Measurements from ENCODE around the gene UNC45A. TPM values are rescaled to one million over a fixed set of nuclear protein-coding genes. Genes with fewer than 3 reads are reported as not detected.
"Not testable (repeated sequence)": the region's sequence is repeated elsewhere in the genome, so short reads cannot be mapped to it uniquely, and the experiment has no call there.

UNC45A gene
- total RNA-seq, 8 experiments from 2014 or later, result 25.8 to 65.6 (median 35.1) TPM

- WGBS, 10 experiments, result 92 to 100% (median 96%) methylated on average over 2 to 14 of the region's 28 CpGs; no CpG with 5 or more reads in 4 of the 10 experiments
- Histone ChIP-seq H3K4me3 (no peak overlapping the region), H3K27ac (no peak overlapping the region), H3K4me1 (replicated peaks in 1 of 2) (peaks cover 8 to 14% of the 10 kb centered on the region in 2 donors)
- in situ Hi-C loops (cut with MboI; ENCODE audit: low pct_unique_long_range_greater_than_20kb in 2 of 9, low sequenced_read_pairs in 9 of 9, unreplicated experiment in 9 of 9), result no loop called here
- ATAC-seq (replicated peaks in 6 of 8), result no peak
Measured at GRCh38 chr15:90905306-90906180, 29.5 kb upstream of the UNC45A start.

- H3K27ac ChIP-seq, result no peak overlapping the region
- H3K4me3 ChIP-seq, result no peak overlapping the region
- in situ Hi-C loops (cut with MboI; ENCODE audit: low pct_unique_long_range_greater_than_20kb in 2 of 9, low sequenced_read_pairs in 9 of 9, unreplicated experiment in 9 of 9), result no loop called here
- WGBS, 10 experiments, result 87 to 100% (median 94%) methylated on average over 2 to 3 of the region's 11 CpGs; no CpG with 5 or more reads in 4 of the 10 experiments
- no peak for ATAC-seq (replicated peaks in 6 of 8)
- peaks cover 8 to 14% of the 10 kb centered on the region in 2 donors for H3K4me1 ChIP-seq (replicated peaks in 1 of 2)
Measured at GRCh38 chr15:90906181-90906849, 28.8 kb upstream of the UNC45A start.

GRCh38 chr15:90907051-90907660 lies 27.9 kb upstream of the UNC45A start:
- no peak for ATAC-seq (replicated peaks in 6 of 8)
- WGBS, 10 experiments, result 65 to 96% (median 82%) methylated on average over 1 to 5 of the region's 15 CpGs; no CpG with 5 or more reads in 5 of the 10 experiments
- Histone ChIP-seq H3K4me1 (replicated peaks in 1 of 2) (peaks cover 5 to 8% of the 10 kb centered on the region in 2 donors), H3K4me3 (no peak overlapping the region), H3K27ac (no peak overlapping the region)
- in situ Hi-C loops (cut with MboI; ENCODE audit: low pct_unique_long_range_greater_than_20kb in 2 of 9, low sequenced_read_pairs in 9 of 9, unreplicated experiment in 9 of 9), result no loop called here

GRCh38 chr15:90907838-90908507 lies 27.1 kb upstream of the UNC45A start:
- WGBS, 10 experiments, result 72 to 100% (median 89%) methylated on average over 1 to 8 of the region's 9 CpGs
- Histone ChIP-seq H3K4me3 (no peak overlapping the region), H3K4me1 (replicated peaks in 1 of 2) (peaks cover 5 to 8% of the 10 kb centered on the region in 2 donors), H3K27ac (no peak overlapping the region)
- in situ Hi-C loops (cut with MboI; ENCODE audit: low pct_unique_long_range_greater_than_20kb in 2 of 9, low sequenced_read_pairs in 9 of 9, unreplicated experiment in 9 of 9), result no loop called here
- ATAC-seq (replicated peaks in 6 of 8), result no peak

GRCh38 chr15:90909449-90909848 lies 25.6 kb upstream of the UNC45A start:
- WGBS, 10 experiments, result 60 to 100% (median 88%) methylated on average over 1 to 7 of the region's 11 CpGs; no CpG with 5 or more reads in 2 of the 10 experiments
- ATAC-seq (replicated peaks in 6 of 8); H3K4me3 ChIP-seq; H3K27ac ChIP-seq; in situ Hi-C loops (cut with MboI; ENCODE audit: low pct_unique_long_range_greater_than_20kb in 2 of 9, low sequenced_read_pairs in 9 of 9, unreplicated experiment in 9 of 9); H3K4me1 ChIP-seq (replicated peaks in 1 of 2): not testable (repeated sequence)

- Histone ChIP-seq H3K27ac (no peak overlapping the region), H3K4me1 (replicated peaks in 1 of 2) (no peaks in the 10 kb centered on the region), H3K4me3 (no peak overlapping the region)
- WGBS, 10 experiments, result 94 to 100% (median 99%) methylated on average over 3 to 5 of the region's 8 CpGs; no CpG with 5 or more reads in 6 of the 10 experiments
- in situ Hi-C loops (cut with MboI; ENCODE audit: low pct_unique_long_range_greater_than_20kb in 2 of 9, low sequenced_read_pairs in 9 of 9, unreplicated experiment in 9 of 9), result no loop called here
- ATAC-seq (replicated peaks in 6 of 8), result no peak
Measured at GRCh38 chr15:90909976-90910375, 25.1 kb upstream of the UNC45A start.

GRCh38 chr15:90910441-90911301 lies 24.4 kb upstream of the UNC45A start:
- ATAC-seq (replicated peaks in 6 of 8), result no peak
- in situ Hi-C loops (cut with MboI; ENCODE audit: low pct_unique_long_range_greater_than_20kb in 2 of 9, low sequenced_read_pairs in 9 of 9, unreplicated experiment in 9 of 9), result no loop called here
- peaks cover 5 to 6% of the 10 kb centered on the region in 2 donors for H3K4me1 ChIP-seq (replicated peaks in 1 of 2)
- H3K4me3 ChIP-seq, result no peak overlapping the region
- no peak overlapping the region for H3K27ac ChIP-seq
- 79 to 100% (median 98%) methylated on average over 2 to 9 of the region's 24 CpGs; no CpG with 5 or more reads in 5 of the 10 experiments for WGBS, 10 experiments

GRCh38 chr15:90911302-90911623 lies 23.8 kb upstream of the UNC45A start:
- Histone ChIP-seq H3K27ac (no peak overlapping the region), H3K4me3 (no peak overlapping the region), H3K4me1 (replicated peaks in 1 of 2) (peaks cover 6 to 12% of the 10 kb centered on the region in 2 donors)
- in situ Hi-C loops (cut with MboI; ENCODE audit: low pct_unique_long_range_greater_than_20kb in 2 of 9, low sequenced_read_pairs in 9 of 9, unreplicated experiment in 9 of 9), result no loop called here
- 100% methylated on average over 4 of the region's 19 CpGs; no CpG with 5 or more reads in 9 of the 10 experiments for whole genome bisulfite sequencing, 10 experiments
- ATAC-seq (replicated peaks in 6 of 8), result no peak

- Histone ChIP-seq H3K27ac (no peak overlapping the region), H3K4me1 (replicated peaks in 1 of 2) (peaks cover 6 to 12% of the 10 kb centered on the region in 2 donors), H3K4me3 (no peak overlapping the region)
- in situ Hi-C loops (cut with MboI; ENCODE audit: low pct_unique_long_range_greater_than_20kb in 2 of 9, low sequenced_read_pairs in 9 of 9, unreplicated experiment in 9 of 9), result no loop called here
- ATAC-seq (replicated peaks in 6 of 8), result no peak
- 73 to 100% (median 100%) methylated on average over 1 to 11 of the region's 30 CpGs; no CpG with 5 or more reads in 3 of the 10 experiments for WGBS, 10 experiments
Measured at GRCh38 chr15:90911906-90912769, 22.9 kb upstream of the UNC45A start.

- no peak for ATAC-seq (replicated peaks in 6 of 8)
- Histone ChIP-seq H3K4me3 (no peak overlapping the region), H3K27ac (no peak overlapping the region), H3K4me1 (replicated peaks in 1 of 2) (peaks cover 6 to 12% of the 10 kb centered on the region in 2 donors)
- WGBS, 10 experiments, result 80 to 100% (median 85%) methylated on average over 1 to 7 of the region's 7 CpGs; no CpG with 5 or more reads in 7 of the 10 experiments
- in situ Hi-C loops (cut with MboI; ENCODE audit: low pct_unique_long_range_greater_than_20kb in 2 of 9, low sequenced_read_pairs in 9 of 9, unreplicated experiment in 9 of 9), result no loop called here
Measured at GRCh38 chr15:90912770-90913075, 22.4 kb upstream of the UNC45A start.

GRCh38 chr15:90913398-90913944 lies 21.6 kb upstream of the UNC45A start:
- H3K4me1 ChIP-seq (replicated peaks in 1 of 2), result peaks cover 6 to 12% of the 10 kb centered on the region in 2 donors
- WGBS, 10 experiments, result 67 to 100% (median 93%) methylated on average over 1 to 4 of the region's 12 CpGs; no CpG with 5 or more reads in 4 of the 10 experiments
- no peak for ATAC-seq (replicated peaks in 6 of 8)
- H3K4me3 ChIP-seq, result no peak overlapping the region
- H3K27ac ChIP-seq, result no peak overlapping the region
- in situ Hi-C loops (cut with MboI; ENCODE audit: low pct_unique_long_range_greater_than_20kb in 2 of 9, low sequenced_read_pairs in 9 of 9, unreplicated experiment in 9 of 9), result no loop called here

All from motor neuron (in vitro differentiated cells).